ENCODE data around the gene DGCR8. TPM values are rescaled to one million over a fixed set of nuclear protein-coding genes. Genes with fewer than 3 reads are reported as not detected.

DGCR8 gene
- total and polyA plus RNA-seq, 2 donors from 2014 or later: 12.2 to 40.1 TPM

DNA sequence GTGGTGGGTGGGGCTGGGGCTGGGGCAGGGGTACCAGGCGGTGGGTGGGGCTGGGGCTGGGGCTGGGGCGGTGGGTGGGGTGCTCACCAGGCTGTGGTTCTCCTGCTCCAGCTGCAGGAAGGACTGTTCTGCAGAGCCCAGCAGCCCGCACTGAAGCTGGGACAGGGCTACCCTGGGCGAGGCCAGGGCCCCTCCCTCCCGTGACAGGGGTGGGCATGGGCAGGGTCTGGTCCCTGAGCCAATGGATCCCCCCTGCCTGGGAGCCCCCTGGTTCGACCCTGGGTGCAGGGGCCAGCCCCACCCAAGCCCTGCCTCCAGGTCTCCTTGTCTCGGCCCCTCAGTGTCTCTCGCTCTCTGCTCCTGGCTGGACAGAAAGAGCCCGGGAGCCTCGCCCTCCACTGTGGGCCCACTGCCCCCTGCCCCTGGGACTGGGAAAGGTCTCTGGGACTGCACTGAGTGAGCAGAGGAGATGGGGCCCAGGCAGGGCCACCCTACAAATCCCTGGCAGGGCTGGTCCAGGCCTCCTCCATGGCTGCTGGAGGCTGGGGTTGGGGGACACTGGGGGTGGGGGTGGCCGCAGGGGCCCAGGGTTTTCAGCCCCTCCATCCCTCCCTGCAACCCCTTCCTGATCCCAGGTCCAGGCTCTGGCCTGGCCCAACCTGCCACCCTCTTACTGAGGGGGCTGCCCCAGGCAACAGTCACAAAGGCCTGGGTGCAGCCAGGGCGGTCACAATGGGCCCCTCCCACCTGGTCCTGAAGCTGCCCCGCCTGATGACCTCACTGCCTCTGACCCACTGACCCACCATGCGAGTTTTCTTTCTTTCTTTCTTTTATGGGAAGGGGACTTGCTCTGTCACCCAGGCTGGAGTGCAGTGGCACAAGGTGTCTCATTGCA is 70.6 kb downstream of the DGCR8 start, which contains the start of gene CCDC188:
TSS of gene CCDC188 (minus strand) at position 675 of the 895 bp plus-strand sequence. CDS start at position 606, 69 bp downstream.
- H3K27ac ChIP-seq (ENCODE audit: low read depth in 2 of 2, low read length in 2 of 2): no peak within 1 kb of the TSS
- no peaks in the 10 kb centered on the region for H3K4me1 ChIP-seq (ENCODE audit: control insufficient read depth in 2 of 3, insufficient read depth in 2 of 3, low read depth in 1 of 3, low read length in 3 of 3)
- intact Hi-C loops (cut with DNase I): loop anchor here (10.0 kb wide), 1 partner anchor 144 kb away; no protein-coding TSS in a partner anchor
- TF ChIP-seq, protein P1, sequence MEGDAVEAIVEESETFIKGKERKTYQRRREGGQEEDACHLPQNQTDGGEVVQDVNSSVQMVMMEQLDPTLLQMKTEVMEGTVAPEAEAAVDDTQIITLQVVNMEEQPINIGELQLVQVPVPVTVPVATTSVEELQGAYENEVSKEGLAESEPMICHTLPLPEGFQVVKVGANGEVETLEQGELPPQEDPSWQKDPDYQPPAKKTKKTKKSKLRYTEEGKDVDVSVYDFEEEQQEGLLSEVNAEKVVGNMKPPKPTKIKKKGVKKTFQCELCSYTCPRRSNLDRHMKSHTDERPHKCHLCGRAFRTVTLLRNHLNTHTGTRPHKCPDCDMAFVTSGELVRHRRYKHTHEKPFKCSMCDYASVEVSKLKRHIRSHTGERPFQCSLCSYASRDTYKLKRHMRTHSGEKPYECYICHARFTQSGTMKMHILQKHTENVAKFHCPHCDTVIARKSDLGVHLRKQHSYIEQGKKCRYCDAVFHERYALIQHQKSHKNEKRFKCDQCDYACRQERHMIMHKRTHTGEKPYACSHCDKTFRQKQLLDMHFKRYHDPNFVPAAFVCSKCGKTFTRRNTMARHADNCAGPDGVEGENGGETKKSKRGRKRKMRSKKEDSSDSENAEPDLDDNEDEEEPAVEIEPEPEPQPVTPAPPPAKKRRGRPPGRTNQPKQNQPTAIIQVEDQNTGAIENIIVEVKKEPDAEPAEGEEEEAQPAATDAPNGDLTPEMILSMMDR (IDR thresholded peaks at IDR 0.05; ENCODE audit: borderline replicate concordance, extremely low read depth, insufficient read depth): no peak
- no peak for FAIRE-seq
- no peaks in the 10 kb centered on the region for H3K36me3 ChIP-seq (ENCODE audit: control insufficient read depth in 2 of 3, insufficient read depth in 3 of 3, low read length in 3 of 3)
- no peak within 1 kb of the TSS for H3K9ac ChIP-seq (ENCODE audit: low read length in 3 of 3)
- H3K9me3 ChIP-seq (ENCODE audit: control insufficient read depth in 2 of 3, insufficient read depth in 1 of 3, low read length in 3 of 3): no peaks in the 10 kb centered on the region
- H3K27me3 ChIP-seq (ENCODE audit: control insufficient read depth, insufficient read depth, low read length): no peaks in the 10 kb centered on the region
- DNase-seq: no peak
- H3K4me3 ChIP-seq (ENCODE audit: low read length in 3 of 3): no peak within 1 kb of the TSS

DNA sequence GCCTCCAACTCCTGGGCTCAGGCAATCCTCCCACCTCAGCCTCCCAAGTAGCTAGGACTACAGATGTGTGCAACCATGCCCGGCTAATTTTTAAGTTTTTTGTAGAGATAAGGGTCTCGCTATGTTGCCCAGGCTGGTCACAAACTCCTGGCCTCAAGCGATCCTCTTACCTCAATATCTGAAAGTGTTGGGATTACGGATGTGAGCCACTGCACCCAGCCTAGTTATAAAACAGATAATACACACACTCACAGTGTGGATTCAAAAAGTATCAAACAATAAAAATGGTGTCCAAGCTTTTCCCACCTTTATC is 71.2 kb downstream of the DGCR8 start:
- H3K4me3 ChIP-seq (ENCODE audit: low read length in 3 of 3): no peak overlapping the region
- no peak overlapping the region for H3K27ac ChIP-seq (ENCODE audit: low read depth in 2 of 2, low read length in 2 of 2)
- DNase-seq (no peak), FAIRE-seq (no peak)
- TF ChIP-seq, protein P1 (IDR thresholded peaks at IDR 0.05; ENCODE audit: borderline replicate concordance, extremely low read depth, insufficient read depth): no peak
- no peaks in the 10 kb centered on the region for H3K4me1 ChIP-seq (ENCODE audit: control insufficient read depth in 2 of 3, insufficient read depth in 2 of 3, low read depth in 1 of 3, low read length in 3 of 3)
- H3K36me3 ChIP-seq (ENCODE audit: control insufficient read depth in 2 of 3, insufficient read depth in 3 of 3, low read length in 3 of 3): no peaks in the 10 kb centered on the region
- no peak overlapping the region for H3K9ac ChIP-seq (ENCODE audit: low read length in 3 of 3)
- H3K9me3 ChIP-seq (ENCODE audit: control insufficient read depth in 2 of 3, insufficient read depth in 1 of 3, low read length in 3 of 3): no peaks in the 10 kb centered on the region
- intact Hi-C loops (cut with DNase I): loop anchor here (10.0 kb wide), 1 partner anchor 144 kb away; no protein-coding TSS in a partner anchor
- H3K27me3 ChIP-seq (ENCODE audit: control insufficient read depth, insufficient read depth, low read length): no peaks in the 10 kb centered on the region

DNA sequence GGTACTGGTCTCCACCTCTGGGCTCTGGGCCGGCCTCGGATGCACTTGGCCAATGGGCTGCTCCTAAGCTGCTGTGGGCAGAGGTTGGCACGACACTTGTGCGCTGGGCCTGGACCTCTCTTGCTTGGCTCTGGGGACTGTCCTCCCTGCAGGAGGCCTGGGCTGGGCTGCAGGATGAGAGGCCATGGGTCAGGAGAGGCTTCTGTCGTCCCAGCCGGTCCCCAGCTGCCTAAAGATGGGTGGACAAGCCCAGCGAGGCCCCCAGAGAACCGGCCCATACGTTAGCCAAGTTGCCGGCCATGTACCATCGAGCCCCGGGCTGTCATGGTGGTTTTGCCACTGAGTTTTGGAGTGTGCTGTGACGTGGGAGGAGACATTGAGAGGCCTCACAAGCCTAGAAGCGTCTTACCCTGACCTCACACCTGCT is 72.4 kb downstream of the DGCR8 start:
- H3K27me3 ChIP-seq (ENCODE audit: control insufficient read depth, insufficient read depth, low read length): no peaks in the 10 kb centered on the region
- no peak overlapping the region for H3K27ac ChIP-seq (ENCODE audit: low read depth in 2 of 2, low read length in 2 of 2)
- H3K9me3 ChIP-seq (ENCODE audit: control insufficient read depth in 2 of 3, insufficient read depth in 1 of 3, low read length in 3 of 3): no peaks in the 10 kb centered on the region
- DNase-seq: no peak
- TF ChIP-seq, protein P1 (IDR thresholded peaks at IDR 0.05; ENCODE audit: borderline replicate concordance, extremely low read depth, insufficient read depth): no peak
- no peak overlapping the region for H3K4me3 ChIP-seq (ENCODE audit: low read length in 3 of 3)
- no peaks in the 10 kb centered on the region for H3K36me3 ChIP-seq (ENCODE audit: control insufficient read depth in 2 of 3, insufficient read depth in 3 of 3, low read length in 3 of 3)
- H3K9ac ChIP-seq (ENCODE audit: low read length in 3 of 3): no peak overlapping the region
- FAIRE-seq: no peak
- intact Hi-C loops (cut with DNase I): loop anchor here (10.0 kb wide), 1 partner anchor 142 kb away; no protein-coding TSS in a partner anchor
- no peaks in the 10 kb centered on the region for H3K4me1 ChIP-seq (ENCODE audit: control insufficient read depth in 2 of 3, insufficient read depth in 2 of 3, low read depth in 1 of 3, low read length in 3 of 3)

All from kidney (tissue), 14 donors.